AG04450 (cell line): Measurements from ENCODE around the gene CCDC167. TPM values are rescaled to one million over a fixed set of nuclear protein-coding genes. Genes with fewer than 3 reads are reported as not detected.

ENCODE experiments used
- CTCF ChIA-PET: fragments of 300-600, 350-600 bp; formaldehyde crosslinking; extraction: SDS; loops from one replicate; lab custom pipeline; 2022; ENCODE audit warnings: antibody characterized with exemption, inconsistent platforms; lab: Charles Lee
- POLR2A ChIA-PET: fragments of 350-600 bp; formaldehyde crosslinking; extraction: SDS; loops from one replicate; lab custom pipeline; 2021; ENCODE audit warnings: antibody characterized with exemption, inconsistent platforms; lab: Yijun Ruan, JAX
- DNase-seq: peaks from one replicate; pipeline ENCODE4 v3.0.0-alpha.2; 2011; ENCODE audit warnings: low read depth, low spot score
- H3K27ac ChIP-seq: one replicate; pipeline ENCODE4 v1.5.1; 2012; ENCODE audit warnings: low read depth, low read length, control low read depth
- H3K27me3 ChIP-seq: one replicate; pipeline ENCODE4 v1.6.0; 2012; ENCODE audit warnings: low read length; ENCODE audit not compliant: control insufficient read depth, insufficient read depth
- H3K4me3 ChIP-seq: 2 replicates; pipeline ENCODE4 v1.5.1; 2011; ENCODE audit warnings: mild to moderate bottlenecking, low read depth, low read length, control low read depth
- H3K9me3 ChIP-seq: 2 replicates; pipeline ENCODE4 v1.5.1; 2012; ENCODE audit warnings: low read length; ENCODE audit not compliant: control insufficient read depth, insufficient read depth
- polyA plus RNA-seq: library from polyadenylated mRNA; depleted of rRNA; stranded (reverse); fragments of >200 nt; gene quantifications from 2 replicates; pipeline ENCODE4 v1.2.3, GENCODE V29; 2011
- TF ChIP-seq, protein P1 (sequence below): IDR thresholded peaks from 2 replicates; pipeline ENCODE4 v1.5.1; 2011; ENCODE audit warnings: low read depth, low read length, control low read depth, inconsistent platforms

Gene CCDC167
- polyA plus RNA-seq, 1 experiment: 27.3 TPM

GRCh38 chr6:37441651-37442050, 58.0 kb downstream of the CCDC167 start:
- DNase-seq: no peak
- POLR2A ChIA-PET: no interaction called here
- CTCF ChIA-PET: interaction anchor here (1.6 kb wide), 1 partner anchor 125 kb away, joined by 6 read pairs; no protein-coding TSS in a partner anchor
- TF ChIP-seq, protein P1, sequence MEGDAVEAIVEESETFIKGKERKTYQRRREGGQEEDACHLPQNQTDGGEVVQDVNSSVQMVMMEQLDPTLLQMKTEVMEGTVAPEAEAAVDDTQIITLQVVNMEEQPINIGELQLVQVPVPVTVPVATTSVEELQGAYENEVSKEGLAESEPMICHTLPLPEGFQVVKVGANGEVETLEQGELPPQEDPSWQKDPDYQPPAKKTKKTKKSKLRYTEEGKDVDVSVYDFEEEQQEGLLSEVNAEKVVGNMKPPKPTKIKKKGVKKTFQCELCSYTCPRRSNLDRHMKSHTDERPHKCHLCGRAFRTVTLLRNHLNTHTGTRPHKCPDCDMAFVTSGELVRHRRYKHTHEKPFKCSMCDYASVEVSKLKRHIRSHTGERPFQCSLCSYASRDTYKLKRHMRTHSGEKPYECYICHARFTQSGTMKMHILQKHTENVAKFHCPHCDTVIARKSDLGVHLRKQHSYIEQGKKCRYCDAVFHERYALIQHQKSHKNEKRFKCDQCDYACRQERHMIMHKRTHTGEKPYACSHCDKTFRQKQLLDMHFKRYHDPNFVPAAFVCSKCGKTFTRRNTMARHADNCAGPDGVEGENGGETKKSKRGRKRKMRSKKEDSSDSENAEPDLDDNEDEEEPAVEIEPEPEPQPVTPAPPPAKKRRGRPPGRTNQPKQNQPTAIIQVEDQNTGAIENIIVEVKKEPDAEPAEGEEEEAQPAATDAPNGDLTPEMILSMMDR: no peak
- Histone ChIP-seq H3K9me3 (no peaks in the 10 kb centered on the region), H3K27me3 (no peaks in the 10 kb centered on the region), H3K4me3 (no peak overlapping the region), H3K27ac (no peak overlapping the region)

GRCh38 chr6:37438930-37439329, 60.8 kb downstream of the CCDC167 start:
- Histone ChIP-seq H3K27ac (no peak overlapping the region), H3K27me3 (no peaks in the 10 kb centered on the region), H3K9me3 (no peaks in the 10 kb centered on the region), H3K4me3 (no peak overlapping the region)
- no peak for DNase-seq
- POLR2A ChIA-PET: no interaction called here
- CTCF ChIA-PET: interaction anchor here (1.1 kb wide), 1 partner anchor 113 kb away, joined by 5 read pairs; no protein-coding TSS in a partner anchor
- TF ChIP-seq, protein P1: no peak

DNA sequence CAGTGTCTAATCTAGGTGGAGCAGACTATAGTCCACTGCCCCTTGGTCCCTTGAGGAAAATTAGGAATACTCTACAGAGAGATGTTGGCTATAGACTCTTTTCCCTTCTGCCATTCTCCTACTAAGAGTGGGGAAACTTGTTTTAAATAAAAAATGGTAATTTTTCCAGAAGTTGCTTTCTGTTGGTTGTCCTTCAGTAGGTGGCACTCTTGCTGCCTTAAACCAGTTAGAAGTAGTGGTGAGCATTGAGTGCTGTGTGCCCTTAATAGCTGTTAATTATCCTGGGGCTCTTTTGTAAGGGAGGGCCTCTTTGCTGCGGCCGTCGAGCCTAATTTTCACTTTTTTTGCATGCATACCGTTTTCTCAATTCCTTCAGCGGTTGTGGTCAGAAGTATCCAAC, 63.9 kb downstream of the CCDC167 start:
- no peak for DNase-seq
- Histone ChIP-seq H3K27me3 (no peaks in the 10 kb centered on the region), H3K4me3 (no peak overlapping the region), H3K27ac (no peak overlapping the region), H3K9me3 (no peaks in the 10 kb centered on the region)
- CTCF ChIA-PET: no interaction called here
- TF ChIP-seq, protein P1: no peak
- POLR2A ChIA-PET: no interaction called here

GRCh38 chr6:37435373-37435772, 64.3 kb downstream of the CCDC167 start:
- CTCF ChIA-PET: no interaction called here
- DNase-seq: no peak
- H3K4me3 ChIP-seq: no peak overlapping the region
- no peaks in the 10 kb centered on the region for H3K27me3 ChIP-seq
- POLR2A ChIA-PET: no interaction called here
- no peaks in the 10 kb centered on the region for H3K9me3 ChIP-seq
- H3K27ac ChIP-seq: no peak overlapping the region
- TF ChIP-seq, protein P1: no peak

DNA sequence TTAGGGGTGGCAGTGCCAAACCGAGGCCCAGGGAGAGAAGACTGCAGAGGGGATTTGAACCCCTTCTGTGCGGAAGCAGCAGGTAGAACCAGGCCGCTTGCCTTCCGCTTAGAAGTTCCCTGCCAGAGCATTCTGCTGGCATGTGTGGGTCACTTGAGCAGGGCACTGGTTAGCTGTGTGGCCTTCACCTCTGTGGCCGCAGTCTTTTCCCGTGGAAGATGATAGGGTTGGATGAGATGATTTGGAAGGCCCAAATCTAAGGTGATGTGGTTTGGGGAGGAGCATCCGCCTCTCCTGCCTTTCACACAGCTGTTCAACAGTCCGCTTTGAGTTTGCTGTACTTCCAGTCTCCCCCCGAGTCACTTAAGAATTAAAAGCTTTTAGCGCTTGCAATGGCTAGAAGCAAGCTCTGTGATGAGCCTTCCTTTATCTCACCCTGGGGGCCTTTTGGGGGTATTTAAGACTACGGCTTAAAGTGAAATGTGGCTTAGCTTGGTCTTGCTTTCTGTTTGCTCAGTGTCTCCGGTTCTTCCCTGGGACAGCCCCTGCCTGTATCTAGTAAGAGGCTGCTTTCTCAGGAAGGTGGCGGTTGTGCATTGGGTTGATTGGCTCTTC, 65.9 kb downstream of the CCDC167 start:
- H3K27ac ChIP-seq: peak overlapping the region; percentile 57
- DNase-seq: no peak
- no peaks in the 10 kb centered on the region for H3K9me3 ChIP-seq
- H3K27me3 ChIP-seq: no peaks in the 10 kb centered on the region
- CTCF ChIA-PET: interaction anchor here (0.5 to 1.2 kb wide), 3 partner anchors 108 to 130 kb away, joined by 3 to 10 read pairs (median 3); no protein-coding TSS in a partner anchor
- TF ChIP-seq, protein P1: no peak
- POLR2A ChIA-PET: interaction anchor here (0.6 to 1.0 kb wide), 2 partner anchors 23 kb away, joined by 3 read pairs; no protein-coding TSS in a partner anchor
- peak overlapping the region; percentile 90 for H3K4me3 ChIP-seq
